ENCODE measurements around the gene CYP1A2. TPM values are rescaled to one million over a fixed set of nuclear protein-coding genes. Genes with fewer than 3 reads are reported as not detected.
"Not testable (repeated sequence)": the region's sequence is repeated elsewhere in the genome, so short reads cannot be mapped to it uniquely, and the experiment has no call there.

CYP1A2 gene
- polyA plus RNA-seq, 6 donors from 2014 or later = not detected

DNA sequence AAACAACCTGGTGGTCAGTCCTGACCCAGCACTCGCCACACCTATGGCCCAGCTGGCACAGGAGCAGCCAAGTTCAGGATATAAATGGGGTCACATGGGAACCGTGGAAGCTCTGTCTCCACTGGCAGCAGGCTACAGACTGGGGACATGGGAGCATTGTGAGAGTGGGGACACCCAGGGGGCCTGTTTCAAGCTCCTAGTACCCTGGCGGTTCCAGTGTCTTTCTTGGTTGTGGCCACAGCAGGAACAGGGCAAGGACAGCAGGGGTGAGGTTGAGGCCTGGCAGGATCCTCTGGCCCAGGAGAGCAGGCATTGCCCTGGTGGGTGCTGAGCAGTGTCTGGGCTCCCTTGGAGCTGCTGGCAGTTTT, 35.1 kb downstream of the CYP1A2 start:
- Mint-ChIP-seq H3K36me3 (peaks cover 0 to 14% of the 10 kb centered on the region in 2 donors), H3K27ac (peak overlapping the region in 5 of 6 donors; percentile 67 to 97 (median 91)), H3K4me3 (peak overlapping the region; percentile 88 to 99 (median 96)), H3K4me1 (peaks cover 72 to 83% (median 82%) of the 10 kb centered on the region in 3 donors), H3K27me3 (no peaks in the 10 kb centered on the region), H3K9me3 (no peaks in the 10 kb centered on the region)
- ATAC-seq (ENCODE audit: low read depth in 2 of 2) = no peak
- no peak for DNase-seq

DNA sequence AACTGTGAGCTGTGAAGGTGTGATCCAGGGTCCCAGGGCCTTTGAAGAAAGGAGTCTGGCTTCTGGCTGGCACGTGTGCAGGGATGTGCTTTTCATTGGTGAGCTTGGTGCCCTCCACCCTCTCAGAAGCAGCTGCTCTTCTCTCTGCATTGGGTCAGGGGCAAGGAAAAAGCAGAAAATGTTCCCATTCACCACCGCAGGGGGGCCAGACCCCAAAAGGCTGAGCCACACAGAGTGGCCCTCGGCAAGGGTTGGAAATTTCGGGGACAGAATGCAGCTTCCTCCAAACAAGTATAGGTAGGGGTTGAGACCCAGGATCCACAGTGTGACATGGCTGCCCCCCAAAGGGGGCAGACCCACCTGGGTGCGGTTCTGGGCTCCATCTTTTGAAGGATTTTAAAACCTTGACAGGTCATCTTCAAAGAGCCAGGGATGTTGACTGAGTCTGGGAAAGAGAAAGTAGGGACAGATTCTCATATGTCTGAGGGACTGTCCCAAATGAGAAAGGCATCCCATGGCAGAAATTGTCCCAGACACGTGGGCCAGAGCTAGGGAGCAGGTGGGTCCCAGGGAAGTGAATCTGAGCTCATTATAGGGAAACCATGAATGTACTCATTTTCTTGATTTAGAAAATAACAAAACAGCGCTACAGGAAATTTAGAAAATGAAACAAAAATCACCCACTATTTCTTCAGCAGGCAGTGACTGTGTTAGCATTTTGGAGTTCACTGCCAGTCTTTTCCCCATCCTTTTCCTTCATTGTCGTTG, 36.0 kb downstream of the CYP1A2 start:
- peaks cover 0 to 14% of the 10 kb centered on the region in 2 donors for H3K36me3 Mint-ChIP-seq
- DNase-seq = no peak
- no peaks in the 10 kb centered on the region for H3K27me3 Mint-ChIP-seq

DNA sequence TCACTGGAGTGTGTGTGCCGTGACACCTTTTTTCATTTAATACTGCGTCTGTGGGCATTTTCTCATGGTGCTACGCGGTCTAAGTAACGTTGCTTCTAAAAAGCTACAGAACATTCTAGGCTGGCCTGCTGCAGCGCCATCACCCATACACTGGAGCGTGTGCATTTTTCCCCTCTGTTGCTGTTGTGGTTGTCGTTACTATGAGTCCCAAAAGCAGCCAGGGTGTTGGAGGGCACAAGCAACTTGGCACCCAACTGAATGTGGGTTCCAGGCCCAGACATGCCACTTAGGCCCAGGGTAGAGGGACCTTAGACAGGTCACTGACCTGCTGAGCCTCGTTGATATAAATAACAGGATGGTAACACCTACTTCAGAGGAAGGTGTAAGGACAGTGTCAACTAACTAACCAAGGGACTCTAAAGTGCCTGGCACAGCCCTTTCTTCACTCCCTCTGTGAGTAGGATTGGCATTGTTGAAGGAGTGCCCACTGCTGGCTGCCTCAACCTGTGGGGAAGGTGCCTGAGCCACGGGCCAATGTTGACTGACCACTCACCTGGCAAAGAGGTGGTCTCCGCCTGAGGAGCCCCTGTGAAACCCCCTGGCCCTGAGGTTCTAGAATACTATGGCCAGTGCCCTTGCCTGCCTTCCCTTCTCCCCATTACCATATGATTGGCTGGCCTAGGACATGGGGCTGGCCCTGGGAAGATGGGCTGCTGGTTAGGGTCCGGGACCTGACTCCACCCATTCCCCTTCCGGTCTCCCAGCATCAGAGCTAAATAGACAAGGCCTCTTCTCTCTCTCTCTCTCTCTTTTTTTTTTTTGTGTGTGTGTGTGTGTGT, 36.8 kb downstream of the CYP1A2 start:
- peaks cover 71 to 83% (median 81%) of the 10 kb centered on the region in 3 donors for H3K4me1 Mint-ChIP-seq
- ATAC-seq (ENCODE audit: low read depth in 2 of 2) (no peak), DNase-seq (no peak)
- H3K9me3 Mint-ChIP-seq = no peaks in the 10 kb centered on the region
- H3K36me3 Mint-ChIP-seq = peaks cover 0 to 14% of the 10 kb centered on the region in 2 donors
- peak overlapping the region; percentile 88 to 99 (median 96) for H3K4me3 Mint-ChIP-seq
- H3K27ac Mint-ChIP-seq = peak overlapping the region; percentile 88 to 100 (median 96)
- no peaks in the 10 kb centered on the region for H3K27me3 Mint-ChIP-seq

More for the DNA sequence above, 36.0 kb downstream of the CYP1A2 start:
- no peak for ATAC-seq (ENCODE audit: low read depth in 2 of 2)
- peaks cover 71 to 83% (median 81%) of the 10 kb centered on the region in 3 donors for H3K4me1 Mint-ChIP-seq
- H3K4me3 Mint-ChIP-seq = peak overlapping the region; percentile 88 to 99 (median 96)
- H3K9me3 Mint-ChIP-seq = no peaks in the 10 kb centered on the region
- peak overlapping the region; percentile 87 to 100 (median 96) for H3K27ac Mint-ChIP-seq

DNA sequence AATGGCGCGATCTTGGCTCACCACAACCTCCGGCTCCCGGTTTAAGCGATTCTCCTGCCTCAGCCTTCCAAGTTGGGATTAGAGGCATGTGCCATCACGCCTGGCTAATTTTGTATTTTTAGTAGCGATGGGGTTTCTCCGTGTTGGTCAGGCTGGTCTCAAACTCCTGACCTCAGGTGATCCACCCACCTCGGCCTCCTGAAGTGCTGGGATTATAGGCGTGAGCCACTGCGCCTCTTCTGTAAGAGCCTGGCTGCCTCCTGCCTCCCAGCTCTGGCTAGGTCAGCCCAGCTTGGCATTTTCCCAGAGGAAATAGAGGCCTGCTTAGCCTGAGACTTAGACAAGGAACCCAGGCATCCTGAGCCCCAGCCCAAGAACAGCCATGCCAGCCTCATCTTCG, 37.4 kb downstream of the CYP1A2 start:
- not testable (repeated sequence) for DNase-seq; H3K9me3 Mint-ChIP-seq; ATAC-seq (ENCODE audit: low read depth in 2 of 2); H3K27me3 Mint-ChIP-seq
- peaks cover 69 to 83% (median 81%) of the 10 kb centered on the region in 3 donors for H3K4me1 Mint-ChIP-seq
- H3K27ac Mint-ChIP-seq = peak overlapping the region; percentile 67 to 100 (median 96)
- peaks cover 0 to 14% of the 10 kb centered on the region in 2 donors for H3K36me3 Mint-ChIP-seq
- peak overlapping the region; percentile 88 to 99 (median 96) for H3K4me3 Mint-ChIP-seq

DNA sequence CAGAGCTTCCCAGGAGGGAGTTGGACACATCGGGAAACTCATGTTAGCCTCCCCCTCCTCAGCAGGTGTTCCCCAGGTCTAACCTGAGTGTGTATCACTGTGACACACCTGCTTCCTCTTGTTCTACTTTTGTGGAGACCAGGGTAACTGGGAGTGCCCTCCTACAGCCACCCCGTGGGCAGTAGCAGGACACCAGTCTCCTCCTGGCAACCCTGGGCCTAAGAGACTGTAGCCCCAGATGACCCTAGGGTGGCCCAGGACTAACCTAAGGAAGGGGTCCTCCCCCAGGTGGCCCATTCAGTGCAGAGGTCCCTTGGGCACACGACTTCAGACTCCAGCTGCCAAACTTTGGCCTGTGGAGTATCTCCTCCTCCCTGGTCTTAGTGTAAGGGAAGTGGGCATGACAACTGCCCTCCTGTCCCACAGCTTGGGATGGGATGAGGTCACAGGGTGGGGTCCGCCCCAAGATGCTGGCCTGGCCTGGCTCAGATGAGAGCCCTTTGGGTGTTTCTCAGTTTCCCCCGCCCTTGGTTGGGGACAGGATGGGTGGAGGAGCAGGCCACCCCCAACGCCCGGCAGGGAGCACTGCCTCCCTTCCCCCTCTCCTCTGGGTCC, 38.0 kb downstream of the CYP1A2 start:
- H3K4me1 Mint-ChIP-seq = peaks cover 70 to 83% (median 81%) of the 10 kb centered on the region in 3 donors
- DNase-seq = no peak
- peak overlapping the region; percentile 88 to 99 (median 96) for H3K4me3 Mint-ChIP-seq
- peaks cover 0 to 17% of the 10 kb centered on the region in 2 donors for H3K36me3 Mint-ChIP-seq
- no peak for ATAC-seq (ENCODE audit: low read depth in 2 of 2)
- no peaks in the 10 kb centered on the region for H3K9me3 Mint-ChIP-seq
- no peaks in the 10 kb centered on the region for H3K27me3 Mint-ChIP-seq
- peak overlapping the region; percentile 60 to 100 (median 100) for H3K27ac Mint-ChIP-seq

DNA sequence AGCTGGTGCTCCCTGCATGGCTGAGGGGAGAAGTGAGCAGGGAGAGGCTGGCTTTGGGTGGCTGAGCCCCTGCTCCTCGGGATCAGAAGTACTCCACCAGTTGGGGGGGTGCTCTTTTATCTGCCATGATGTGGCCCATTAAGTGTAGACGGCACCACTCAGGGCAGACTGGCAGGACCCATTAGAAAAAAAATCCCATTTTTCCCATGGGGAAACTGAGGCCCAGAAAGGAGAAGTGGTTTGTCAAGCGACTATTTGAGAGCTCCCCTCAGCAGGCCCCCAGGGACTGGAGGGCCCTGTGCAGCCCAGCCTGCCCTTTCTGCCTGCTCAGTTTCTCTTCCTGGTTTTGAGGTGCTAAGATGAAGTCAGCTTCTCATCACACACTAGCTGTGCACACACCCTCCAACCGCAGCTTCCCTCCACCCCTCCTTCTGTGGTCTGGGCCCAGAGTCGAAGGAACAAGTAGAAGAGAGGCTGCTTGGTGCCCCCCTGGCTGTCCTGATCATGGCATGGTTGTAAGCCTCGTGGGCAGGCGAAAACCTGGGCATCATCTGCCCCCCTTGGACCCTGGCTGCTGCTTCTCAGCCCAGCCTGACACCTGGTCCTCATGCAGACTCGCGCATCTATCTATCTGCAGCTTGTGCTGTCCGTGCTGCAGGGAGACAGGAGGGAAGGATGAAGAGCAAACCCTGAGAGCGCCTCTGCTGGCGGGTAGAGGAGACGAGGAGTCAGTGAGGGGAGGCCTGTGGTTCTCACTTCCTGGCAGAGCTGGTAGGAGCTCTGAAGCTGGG, 38.8 kb downstream of the CYP1A2 start:
- DNase-seq (peak; percentile 99), ATAC-seq (ENCODE audit: low read depth in 2 of 2) (peak; percentile 73 to 74)
- no peaks in the 10 kb centered on the region for H3K27me3 Mint-ChIP-seq
- H3K27ac Mint-ChIP-seq = peak overlapping the region; percentile 94 to 100 (median 100)
- peak overlapping the region; percentile 88 to 99 (median 96) for H3K4me3 Mint-ChIP-seq
- H3K4me1 Mint-ChIP-seq = peaks cover 76 to 90% (median 89%) of the 10 kb centered on the region in 3 donors
- no peaks in the 10 kb centered on the region for H3K9me3 Mint-ChIP-seq
- H3K36me3 Mint-ChIP-seq = peaks cover 0 to 24% of the 10 kb centered on the region in 2 donors

DNA sequence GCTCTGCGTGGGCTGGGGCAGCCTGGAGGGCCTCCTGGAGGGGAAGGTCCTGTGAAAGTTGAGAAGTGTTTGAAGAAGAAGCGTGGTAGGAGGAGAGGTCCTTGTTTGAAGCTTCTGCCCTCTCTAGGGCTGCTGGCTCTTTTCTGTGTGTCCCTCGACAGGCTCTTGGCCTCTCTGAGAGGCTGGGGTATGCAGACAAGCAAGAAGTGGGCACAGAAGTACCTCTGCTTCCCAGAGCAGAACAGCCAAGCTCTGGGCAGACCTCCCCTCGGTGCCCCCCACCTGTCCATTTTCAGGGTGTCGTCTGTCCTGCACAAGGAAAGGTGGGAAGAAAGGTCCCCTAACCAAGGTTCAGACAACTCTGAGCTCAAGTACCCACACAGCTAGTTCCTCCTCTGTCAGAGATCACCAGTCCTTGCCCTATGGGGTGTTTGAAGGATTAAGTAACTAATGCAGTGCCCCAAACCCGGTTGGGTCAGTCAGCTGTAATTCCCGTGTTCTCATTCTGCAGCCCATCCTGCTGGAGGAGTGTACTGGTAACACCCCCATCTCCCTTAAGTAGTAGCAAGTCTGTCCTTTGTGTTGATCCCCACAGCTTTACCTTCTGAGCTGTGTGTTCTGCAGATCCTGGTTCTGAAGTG, 39.5 kb downstream of the CYP1A2 start:
- peaks cover 0 to 17% of the 10 kb centered on the region in 2 donors for H3K36me3 Mint-ChIP-seq
- no peak for DNase-seq

DNA sequence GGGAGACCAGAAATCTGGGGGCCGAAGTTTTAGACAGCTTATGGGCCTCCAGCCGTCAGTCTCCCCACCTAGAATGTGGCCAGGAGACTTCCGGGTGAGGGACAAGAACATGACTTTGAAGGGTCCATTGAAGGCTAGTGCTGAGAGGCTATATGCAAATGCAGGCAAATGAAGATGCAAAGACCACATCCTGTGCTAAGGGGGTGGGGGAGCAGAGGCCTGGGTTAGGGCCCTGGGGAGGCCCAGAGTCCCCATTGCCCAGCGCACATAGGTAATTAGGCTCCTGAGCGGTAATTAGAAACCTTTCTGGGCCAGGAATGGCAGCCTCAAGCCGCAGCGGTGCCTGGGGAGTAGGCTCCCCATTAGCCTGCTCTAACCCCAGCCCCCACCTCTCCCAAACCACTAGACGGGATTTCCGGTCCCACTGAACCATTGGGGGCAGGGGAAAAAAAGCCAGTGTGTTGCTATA, 40.1 kb downstream of the CYP1A2 start:
- H3K36me3 Mint-ChIP-seq = peaks cover 0 to 11% of the 10 kb centered on the region in 2 donors
- ATAC-seq (ENCODE audit: low read depth in 2 of 2) (peak; percentile 20 to 24), DNase-seq (peak; percentile 79)
- peaks cover 77 to 96% (median 96%) of the 10 kb centered on the region in 3 donors for H3K4me1 Mint-ChIP-seq
- H3K27me3 Mint-ChIP-seq = no peaks in the 10 kb centered on the region
- peak overlapping the region; percentile 88 to 99 (median 96) for H3K4me3 Mint-ChIP-seq
- H3K27ac Mint-ChIP-seq = peak overlapping the region; percentile 94 to 100 (median 100)
- no peaks in the 10 kb centered on the region for H3K9me3 Mint-ChIP-seq

More for the DNA sequence above, 39.5 kb downstream of the CYP1A2 start:
- Mint-ChIP-seq H3K4me1 (peaks cover 77 to 96% (median 96%) of the 10 kb centered on the region in 3 donors), H3K27ac (peak overlapping the region; percentile 94 to 100 (median 100)), H3K9me3 (no peaks in the 10 kb centered on the region), H3K27me3 (no peaks in the 10 kb centered on the region), H3K4me3 (peak overlapping the region; percentile 88 to 99 (median 96))
- ATAC-seq (ENCODE audit: low read depth in 2 of 2) = peak in 1 of 2 donors; percentile 4

DNA sequence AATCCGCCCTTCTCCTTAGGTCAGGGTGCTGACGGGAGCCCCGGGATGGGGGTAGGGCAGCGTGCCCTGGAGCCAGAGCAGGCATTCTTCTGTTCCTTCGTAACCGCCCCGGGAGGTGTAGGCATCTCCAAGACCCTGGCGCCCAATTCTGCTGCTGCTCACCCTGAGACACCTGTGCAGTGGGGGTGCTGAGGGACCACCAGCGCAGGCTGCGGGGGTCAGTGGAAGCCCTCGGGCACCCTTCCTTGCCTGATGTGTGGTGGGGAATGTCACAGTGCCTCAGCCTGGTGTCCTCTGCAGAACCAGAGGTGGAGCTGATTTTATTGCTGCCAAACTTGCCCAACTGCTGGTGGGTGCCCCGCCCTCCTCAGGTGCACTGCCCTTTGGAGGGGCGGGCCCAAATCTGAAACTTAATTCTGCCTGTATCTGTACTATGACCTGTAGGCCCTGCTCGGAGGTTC, 40.6 kb downstream of the CYP1A2 start:
- peaks cover 0 to 11% of the 10 kb centered on the region in 2 donors for H3K36me3 Mint-ChIP-seq
- peak overlapping the region; percentile 94 to 100 (median 100) for H3K27ac Mint-ChIP-seq
- peak overlapping the region; percentile 88 to 99 (median 96) for H3K4me3 Mint-ChIP-seq
- H3K27me3 Mint-ChIP-seq = no peaks in the 10 kb centered on the region
- DNase-seq (peak; percentile 69), ATAC-seq (ENCODE audit: low read depth in 2 of 2) (peak; percentile 21 to 22)
- no peaks in the 10 kb centered on the region for H3K9me3 Mint-ChIP-seq
- peaks cover 73 to 95% (median 92%) of the 10 kb centered on the region in 3 donors for H3K4me1 Mint-ChIP-seq

DNA sequence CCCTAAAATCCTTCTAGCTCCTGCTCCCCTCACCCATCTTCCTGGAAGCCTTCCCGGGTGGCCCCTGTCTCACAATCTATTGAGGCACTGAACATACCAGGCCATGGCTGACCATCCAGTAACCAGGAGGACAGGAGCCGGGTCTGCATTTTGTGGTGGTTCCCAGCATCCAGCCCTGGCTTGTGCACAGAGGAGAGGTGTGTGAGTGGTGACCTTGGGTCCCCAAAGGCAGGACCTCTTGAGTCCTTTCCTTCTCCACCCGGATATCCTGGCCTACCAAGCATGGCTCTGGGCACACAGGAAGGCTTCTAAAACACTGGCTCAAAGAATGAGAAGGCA, 41.1 kb downstream of the CYP1A2 start:
- Mint-ChIP-seq H3K4me1 (peaks cover 72 to 94% (median 91%) of the 10 kb centered on the region in 3 donors), H3K27ac (peak overlapping the region; percentile 94 to 100 (median 100)), H3K27me3 (no peaks in the 10 kb centered on the region), H3K9me3 (no peaks in the 10 kb centered on the region), H3K4me3 (peak overlapping the region; percentile 88 to 99 (median 96)), H3K36me3 (peaks cover 0 to 11% of the 10 kb centered on the region in 2 donors)
- DNase-seq (no peak), ATAC-seq (ENCODE audit: low read depth in 2 of 2) (no peak)

DNA sequence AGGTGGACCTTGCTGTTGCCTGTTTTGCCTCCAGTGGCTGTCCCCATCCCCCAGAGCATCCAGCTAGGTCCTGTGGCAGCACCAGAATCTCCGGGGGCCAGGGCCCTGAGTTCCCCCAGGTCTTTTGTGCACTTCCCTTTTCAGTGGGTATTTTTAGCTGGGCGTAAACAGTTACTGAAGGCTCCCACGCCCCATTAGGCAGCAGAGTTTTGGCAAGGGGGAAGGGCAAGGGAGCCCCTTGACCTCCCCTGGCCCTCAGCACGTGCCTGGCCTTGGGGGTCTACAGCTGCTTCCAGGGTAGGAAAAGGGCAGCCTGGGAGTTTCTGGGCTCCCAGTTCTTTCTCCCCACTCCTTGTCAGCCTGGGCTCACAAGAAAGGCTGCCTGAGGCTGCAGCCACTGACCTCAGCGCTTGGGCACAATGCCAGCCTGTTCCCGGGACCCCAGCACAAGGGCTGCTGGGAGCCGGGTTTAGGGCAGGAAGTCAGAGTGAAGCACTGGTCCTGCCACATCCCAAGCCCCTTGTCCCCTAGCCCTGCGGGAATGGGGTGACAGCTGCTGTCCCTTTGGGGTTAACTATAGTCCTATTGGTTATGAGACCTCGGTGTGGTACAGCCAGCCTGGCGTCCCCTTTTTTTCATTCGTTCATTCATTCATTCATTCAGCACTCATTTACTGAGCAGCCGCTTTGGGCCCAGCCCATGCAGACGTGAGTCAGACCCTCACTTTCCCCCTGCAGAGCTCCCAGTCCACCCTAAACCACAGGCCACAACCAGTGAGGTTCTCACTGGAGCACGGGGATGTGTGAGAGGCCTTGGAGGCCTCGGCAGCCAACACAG, 41.7 kb downstream of the CYP1A2 start:
- peak; percentile 30 to 31 for ATAC-seq (ENCODE audit: low read depth in 2 of 2)
- H3K4me1 Mint-ChIP-seq = peaks cover 72 to 94% (median 91%) of the 10 kb centered on the region in 3 donors
- no peaks in the 10 kb centered on the region for H3K9me3 Mint-ChIP-seq
- peak overlapping the region; percentile 88 to 99 (median 96) for H3K4me3 Mint-ChIP-seq
- H3K27me3 Mint-ChIP-seq = no peaks in the 10 kb centered on the region
- DNase-seq = peak; percentile 83
- H3K27ac Mint-ChIP-seq = peak overlapping the region; percentile 94 to 100 (median 100)
- peaks cover 0 to 11% of the 10 kb centered on the region in 2 donors for H3K36me3 Mint-ChIP-seq
